T-helper 1 cell (primary cell): ENCODE data around the gene LRRFIP1.

Experiments used
- DNase-seq, 5 donors: peaks; one replicate each; pipeline ENCODE4 v3.0.0-alpha.2; 2012 to 2020

Gene LRRFIP1

DNA sequence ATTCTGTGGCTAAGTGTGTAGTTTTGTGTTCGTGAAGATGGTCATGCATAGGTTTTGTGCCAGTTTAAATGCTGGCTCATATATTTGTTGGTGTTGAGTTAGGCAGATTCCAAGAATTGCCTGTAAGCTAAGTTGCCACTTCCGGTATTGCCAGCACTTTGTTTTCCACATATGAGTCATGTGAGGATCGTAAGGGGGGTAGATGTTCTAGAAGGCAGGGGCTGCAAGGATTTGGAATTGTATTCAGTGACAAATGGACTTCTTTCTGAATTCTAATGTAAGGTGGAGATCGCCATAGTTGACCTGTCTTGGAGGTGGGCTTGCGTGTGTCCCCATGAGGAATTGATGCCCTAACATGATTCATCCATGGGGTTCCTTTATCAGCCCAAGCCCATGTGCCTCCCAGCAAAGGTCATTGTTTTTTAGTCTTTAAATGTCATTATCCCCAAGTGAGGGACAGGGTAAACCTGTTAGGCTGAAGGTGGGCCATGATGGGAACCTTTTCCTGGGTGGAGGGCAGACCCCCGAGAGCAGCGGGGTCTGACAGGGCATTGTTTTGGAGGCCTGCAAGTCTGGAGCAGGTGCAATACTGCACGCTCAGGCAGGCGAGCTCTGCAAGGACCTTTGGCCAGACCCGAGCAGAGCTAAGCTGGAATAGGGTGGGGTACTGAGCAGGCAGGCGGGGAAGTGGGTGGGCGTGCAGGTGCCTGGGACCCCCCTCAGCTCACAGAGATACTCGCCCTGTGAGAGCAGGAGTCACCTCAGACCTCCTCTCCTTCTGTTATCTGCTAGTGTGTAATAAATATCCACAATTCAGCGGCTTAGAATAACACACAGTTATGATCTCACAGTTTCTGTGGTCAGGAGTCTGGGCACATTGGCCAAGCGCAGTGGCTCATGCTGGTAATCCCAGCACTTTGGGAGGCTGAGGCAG is 77.4 kb downstream of the LRRFIP1 start:
- DNase-seq, result peak in 1 of 5 donors; percentile 73

DNA sequence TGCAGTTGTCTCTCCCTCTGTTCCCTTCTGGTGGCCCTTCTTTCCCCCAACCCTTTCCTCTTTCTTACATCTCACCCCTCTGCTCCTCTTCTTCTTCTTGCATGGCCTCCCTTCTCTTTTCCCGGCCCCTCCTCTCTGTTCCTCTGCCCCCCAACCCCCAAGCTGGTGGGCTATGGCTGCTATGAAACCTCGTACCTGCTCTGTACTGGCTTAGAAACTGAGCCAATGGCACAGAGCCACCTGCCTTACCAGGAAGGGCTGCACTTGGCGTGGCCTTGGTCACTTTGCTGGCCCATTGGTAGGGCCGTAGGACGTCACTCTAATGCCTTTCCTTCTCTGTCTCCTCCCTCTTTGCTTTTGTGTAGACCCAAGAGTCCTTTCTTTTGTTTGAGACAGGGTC is 78.9 kb downstream of the LRRFIP1 start:
- no peak for DNase-seq

DNA sequence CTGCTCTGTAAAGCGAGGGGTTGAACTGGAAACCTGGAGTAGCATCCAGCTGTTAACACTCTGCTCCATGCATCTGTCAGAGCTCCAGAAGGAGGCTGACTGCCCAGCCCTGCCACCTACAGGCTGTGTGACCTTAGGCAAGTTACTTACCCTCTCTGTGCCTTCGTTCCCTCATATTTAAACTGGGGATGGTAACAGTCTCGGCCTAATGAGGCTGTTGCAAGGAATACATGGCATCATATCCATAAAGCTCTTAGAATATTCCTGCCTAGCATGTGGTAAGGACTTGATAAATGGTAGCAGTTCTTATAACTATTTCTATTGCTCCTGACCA is 80.6 kb downstream of the LRRFIP1 start:
- DNase-seq, result no peak

DNA sequence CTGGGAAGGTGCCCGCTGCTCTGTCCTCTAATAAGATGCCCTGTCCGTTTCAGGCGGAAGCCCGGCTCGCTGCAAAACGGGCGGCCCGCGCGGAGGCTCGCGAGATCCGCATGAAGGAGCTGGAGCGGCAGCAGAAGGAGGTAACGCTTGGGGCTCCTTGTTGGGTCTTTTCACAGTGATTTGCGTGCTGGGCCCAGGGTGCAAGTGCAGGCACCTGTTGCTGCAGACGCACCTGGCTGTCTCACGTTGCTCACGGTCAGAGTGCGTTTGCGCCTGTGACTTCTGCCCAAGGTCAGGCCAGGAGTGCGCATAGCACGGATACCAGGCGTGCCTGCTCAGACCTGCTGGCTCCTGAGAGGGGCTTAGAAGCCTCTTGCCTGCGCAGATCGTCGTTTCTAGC is 81.1 kb downstream of the LRRFIP1 start:
- DNase-seq, result no peak

DNA sequence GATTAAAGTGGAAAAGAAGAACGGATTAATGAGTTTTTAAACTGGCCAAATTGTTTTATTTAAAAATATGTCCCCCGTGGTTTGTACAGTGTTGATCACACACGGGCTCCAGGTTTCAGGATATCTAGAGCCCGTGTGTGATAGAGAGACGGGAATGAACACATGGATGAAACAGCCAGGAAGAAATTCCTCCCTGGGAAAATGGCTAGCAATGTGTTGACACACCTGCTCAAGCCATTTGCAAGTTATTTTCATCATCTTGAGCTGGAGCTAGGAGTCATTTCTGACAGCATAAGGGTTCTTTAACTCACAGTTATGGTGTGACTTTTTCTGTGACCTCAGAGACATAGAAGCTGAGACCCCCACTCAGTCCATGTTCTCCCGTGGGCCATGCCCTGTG is 81.6 kb downstream of the LRRFIP1 start:
- DNase-seq, result no peak

DNA sequence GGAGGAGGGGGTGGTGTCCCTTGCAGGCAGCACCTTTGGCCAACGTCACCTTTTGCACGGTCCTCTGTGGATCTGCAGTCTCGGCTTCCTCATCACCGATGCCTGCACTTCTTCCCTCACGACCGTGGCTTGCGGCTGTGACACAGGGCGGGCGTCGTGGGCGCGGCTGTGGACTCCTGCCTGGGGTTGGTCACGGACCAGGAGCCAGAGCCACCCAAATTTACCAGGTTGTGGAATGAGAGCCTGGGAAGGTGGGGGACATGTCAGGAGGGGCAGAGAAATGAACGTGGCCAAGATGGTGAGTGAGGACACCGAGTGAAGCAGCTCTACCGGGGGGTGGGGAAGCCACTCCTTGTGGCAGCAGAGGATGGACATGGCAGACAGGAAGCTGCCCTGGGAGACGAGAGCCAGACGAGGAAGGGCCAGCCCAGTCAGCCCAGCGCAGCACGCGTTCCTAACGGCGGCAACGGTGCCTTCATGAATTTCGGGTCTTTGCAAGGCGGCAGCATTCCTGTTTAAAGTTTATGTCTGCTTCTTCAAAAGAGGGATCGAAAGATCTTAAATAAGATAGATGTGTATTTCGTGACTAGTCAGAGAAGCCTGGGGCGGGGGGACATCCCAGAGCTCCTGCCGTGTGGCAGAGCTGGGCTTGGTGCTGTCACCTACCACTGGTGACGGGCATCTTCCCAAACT is 84.2 kb downstream of the LRRFIP1 start:
- DNase-seq, result no peak

DNA sequence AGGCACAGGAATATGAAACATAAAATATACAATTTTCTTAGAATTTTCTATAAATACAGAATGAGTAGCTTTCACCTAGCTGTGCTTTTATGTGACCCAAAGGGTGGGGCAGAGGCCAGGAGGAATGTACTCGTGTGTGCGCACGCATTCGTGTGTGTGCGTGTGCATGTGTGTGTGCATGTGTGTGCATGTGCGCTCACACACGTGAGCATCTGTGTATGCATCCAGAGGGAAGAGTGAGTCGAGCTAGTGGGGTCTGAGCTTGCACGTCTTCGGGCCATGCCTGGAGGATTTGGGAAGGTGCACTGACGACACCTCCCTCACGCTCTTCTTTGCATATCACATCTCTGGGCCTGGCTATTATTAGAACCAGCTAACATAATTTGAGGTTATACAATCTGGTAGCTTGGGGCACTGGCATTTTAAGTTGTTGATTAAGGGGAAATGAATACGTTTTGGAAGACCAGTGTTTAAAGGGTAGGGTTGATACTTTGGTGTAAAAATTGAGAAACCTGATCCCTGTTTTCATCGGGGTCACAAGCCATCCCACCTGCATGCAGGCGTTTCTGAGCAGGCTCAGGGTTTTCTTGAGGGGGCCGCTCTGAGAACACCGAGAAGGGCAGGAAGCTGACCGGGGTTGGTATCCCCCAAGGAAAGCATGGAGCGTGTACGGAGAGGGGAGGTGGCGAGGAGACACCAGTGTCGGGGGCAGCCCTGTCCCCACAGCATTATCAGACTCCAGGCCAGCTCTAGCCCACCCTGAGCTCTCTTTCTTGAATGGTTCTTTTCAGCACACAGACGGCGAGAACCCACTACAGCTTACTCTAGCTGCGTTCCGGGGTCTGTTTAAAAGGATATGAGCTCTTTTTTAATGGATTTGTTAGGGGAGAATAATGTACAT is 85.3 kb downstream of the LRRFIP1 start:
- no peak for DNase-seq

DNA sequence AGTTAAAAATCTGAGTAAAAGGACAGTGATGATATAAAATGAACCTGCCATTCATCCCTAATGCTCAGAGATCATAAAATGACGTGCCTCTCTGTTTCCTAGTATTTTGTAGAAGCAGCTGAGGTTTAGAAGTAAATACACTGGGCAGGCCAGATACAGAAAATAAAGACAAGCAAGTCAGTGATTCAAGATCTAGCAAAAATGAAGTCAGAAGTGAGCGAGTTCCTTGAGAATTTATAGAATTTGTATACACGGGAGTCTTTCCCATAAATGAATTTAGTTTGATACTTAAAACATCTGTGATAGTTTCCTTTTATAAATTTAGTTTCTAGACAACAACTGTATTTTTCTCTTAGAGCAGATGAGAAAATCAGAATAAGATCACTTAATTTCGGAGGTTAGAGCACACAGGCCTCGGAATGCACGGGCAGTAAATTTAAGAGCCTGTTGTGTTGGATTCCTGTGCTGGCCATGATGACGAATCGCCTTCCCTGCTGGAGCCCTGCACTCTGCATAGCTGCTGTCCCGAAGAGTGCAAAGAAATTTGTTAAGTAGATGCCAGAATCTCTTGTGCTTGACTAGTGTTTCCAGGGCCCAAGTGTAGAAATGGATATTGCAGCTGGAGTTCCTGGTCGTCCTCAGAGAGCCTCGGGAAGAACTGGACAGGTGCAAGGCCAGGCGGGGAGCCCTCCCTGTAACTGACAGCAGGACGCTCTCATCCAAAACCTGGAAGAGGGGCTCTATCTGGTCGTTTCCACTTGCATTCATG is 87.5 kb downstream of the LRRFIP1 start:
- DNase-seq, result no peak

DNA sequence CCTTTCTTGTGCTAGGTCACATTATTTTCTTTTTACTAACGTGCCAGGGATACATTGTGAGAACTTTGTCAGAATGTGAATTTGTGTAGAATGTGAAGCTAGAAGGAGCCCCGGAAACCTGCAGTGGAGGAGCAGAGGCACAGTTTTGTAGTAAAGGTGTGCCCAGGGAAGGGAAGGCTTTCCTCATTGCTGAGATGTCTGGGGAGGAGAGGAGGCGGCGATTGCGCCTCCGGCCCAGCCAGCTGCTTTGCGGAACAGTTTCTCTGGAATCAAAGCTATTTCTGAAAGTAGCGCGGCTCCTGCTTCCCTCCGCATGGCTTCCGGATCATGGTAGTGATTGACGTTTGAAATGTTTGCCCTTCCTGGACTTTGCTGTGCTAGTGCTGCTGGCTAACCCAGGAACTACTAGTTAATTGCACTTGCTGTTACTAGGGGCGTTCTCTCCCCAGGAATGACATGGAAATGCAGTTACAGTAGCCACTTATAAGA is 88.1 kb downstream of the LRRFIP1 start:
- DNase-seq, result no peak

DNA sequence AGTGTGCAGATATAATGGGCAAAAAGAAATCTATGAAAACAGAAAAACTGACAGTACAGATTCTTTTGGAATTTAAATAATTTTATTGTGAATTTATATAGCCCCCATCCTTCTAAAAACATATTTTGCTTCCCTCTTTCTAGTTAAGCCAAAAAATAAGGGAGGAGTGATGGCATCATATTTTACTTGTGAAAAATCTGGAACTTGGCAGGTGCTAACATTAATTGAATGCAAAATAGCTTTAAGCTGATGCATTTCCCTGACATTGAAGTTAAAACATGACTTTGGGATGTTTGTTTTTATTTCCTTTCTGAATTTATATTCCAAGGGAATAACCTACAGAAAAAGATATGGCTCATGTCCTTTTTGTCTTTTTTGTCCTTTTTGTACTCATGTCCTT is 88.6 kb downstream of the LRRFIP1 start:
- no peak for DNase-seq

DNA sequence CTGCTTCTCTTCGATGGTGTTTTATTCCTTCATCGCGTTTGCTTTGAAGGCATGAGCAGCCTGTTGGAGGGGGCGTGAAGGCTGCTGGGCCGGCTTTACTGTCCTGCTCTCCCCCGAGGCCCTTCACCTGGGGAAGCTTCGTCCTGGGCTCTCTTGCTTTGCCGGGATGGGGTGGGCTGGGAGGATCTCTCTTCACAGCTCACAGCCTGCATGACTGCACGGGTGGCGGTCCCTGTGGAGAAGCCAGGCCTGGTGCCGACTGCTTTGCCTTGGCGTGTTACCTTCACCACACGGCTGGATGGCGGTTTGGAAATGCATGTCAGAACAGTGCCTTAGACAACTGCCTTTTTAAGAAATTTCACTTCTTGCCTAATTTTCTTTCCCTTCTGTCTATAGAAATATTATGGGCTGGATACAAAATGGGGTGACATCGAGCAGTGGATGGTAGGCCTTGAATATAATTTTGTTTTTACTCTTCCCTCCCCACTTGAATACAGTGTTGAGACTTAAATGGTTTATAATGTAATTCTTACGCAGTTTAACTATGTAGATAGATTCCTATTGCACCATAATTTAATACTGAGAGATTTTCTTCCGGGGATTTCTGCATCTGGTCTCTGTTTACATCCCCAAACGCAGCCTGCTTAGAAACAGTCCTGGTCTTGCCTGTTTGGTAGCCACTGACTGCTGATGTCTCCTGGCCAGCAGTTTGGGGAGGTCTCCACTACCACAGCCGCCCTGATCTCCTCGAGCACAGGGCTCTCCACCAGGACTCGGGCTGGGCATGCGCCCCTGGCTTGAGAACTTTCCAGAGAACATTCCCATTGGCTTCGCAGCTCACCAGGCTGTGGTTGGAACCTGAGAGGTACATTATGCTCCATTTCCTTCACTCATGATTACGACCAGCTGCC is 90.2 kb downstream of the LRRFIP1 start:
- DNase-seq, result no peak

DNA sequence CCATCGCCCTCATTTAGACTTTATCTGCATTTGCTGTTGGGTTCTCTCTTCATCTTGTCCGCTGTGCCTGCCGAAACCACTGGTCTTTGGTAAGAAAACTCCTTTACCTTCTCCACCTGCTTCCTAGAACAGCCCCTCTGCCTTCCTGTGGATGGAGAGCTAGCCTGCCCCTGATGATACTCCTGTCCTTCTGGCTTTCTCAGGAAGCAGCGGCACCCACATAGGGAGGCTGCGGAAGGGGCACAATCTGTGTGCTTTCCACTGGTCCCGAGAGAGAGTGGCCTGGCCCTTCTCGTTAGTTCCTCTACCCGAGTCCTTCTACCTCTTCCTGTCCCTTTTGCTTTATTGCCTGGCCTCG is 90.9 kb downstream of the LRRFIP1 start:
- DNase-seq, result no peak

DNA sequence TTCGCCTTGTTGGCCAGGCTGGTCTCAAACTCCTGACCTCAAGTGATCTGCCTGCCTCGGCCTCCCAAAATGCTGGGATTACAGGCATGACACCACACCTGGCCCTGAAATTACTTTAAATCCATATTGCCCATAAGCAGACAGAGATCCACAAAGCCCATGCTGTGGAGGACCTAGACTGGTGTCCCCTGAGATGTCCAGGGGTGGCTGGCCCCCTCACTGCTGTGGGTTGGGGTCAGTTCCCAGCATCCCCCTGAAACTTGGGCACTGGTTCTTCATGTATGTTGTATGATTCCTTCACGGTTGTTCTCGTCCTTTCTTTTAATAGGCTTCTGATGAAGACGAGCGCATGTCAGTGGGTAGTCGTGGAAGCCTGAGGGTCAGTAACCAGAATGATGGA is 93.1 kb downstream of the LRRFIP1 start:
- DNase-seq, result no peak

DNA sequence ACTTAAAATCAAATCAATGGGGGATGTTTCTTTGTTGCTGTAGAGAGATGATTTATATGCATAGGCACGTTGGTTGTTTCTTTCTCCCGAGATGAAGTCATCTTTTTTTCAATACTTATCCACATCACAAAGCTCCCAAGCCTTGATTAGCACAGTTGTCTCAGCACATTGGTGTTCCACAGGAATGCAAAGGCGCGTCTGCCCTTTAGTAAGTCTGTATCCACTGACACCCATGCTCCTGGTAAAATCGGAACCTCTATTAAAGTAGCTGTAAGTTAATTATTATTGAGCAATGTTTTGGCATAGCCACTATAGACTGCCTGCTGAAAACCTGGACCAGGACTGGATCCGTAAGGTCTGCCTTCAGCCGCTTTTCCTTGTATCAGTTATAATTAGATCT is 93.6 kb downstream of the LRRFIP1 start:
- DNase-seq, result no peak

DNA sequence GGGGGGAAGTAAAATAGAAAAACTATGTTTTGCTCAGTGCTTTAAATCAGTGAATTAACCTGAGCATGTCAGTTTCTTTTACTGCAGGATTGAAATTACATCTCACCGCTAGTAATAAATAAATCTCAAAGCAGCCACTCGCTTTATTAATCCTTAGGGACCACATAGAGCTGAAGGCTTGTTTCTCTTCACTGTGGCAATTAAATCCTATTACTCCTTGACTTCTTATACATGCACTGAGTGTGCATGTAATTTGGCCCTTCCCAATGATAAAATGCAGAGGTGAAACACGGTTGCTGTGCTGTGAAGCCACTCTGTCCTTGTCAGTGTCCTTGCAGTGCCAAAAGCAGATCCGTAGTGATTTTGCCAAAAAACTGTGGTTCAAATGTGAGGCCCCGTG is 94.1 kb downstream of the LRRFIP1 start:
- DNase-seq, result no peak

DNA sequence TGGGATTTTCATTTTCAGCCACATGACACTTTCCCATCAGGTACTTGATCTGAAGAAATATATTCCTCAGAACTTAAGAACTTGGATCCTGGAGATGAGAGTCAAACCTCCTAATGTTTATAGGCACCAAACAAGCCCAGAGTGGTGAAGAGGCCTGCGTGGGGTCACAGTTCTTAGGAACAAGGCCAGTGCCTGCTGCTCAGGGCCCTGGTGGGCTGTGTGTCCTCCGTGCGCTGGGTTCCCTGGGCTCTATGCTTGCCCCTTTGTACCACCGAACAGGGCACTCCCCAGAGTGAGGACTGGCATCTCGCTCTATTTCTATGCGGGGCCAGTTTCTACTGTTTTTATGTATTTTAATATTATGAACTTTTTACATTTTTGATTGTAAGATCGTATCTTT is 95.2 kb downstream of the LRRFIP1 start:
- no peak for DNase-seq

DNA sequence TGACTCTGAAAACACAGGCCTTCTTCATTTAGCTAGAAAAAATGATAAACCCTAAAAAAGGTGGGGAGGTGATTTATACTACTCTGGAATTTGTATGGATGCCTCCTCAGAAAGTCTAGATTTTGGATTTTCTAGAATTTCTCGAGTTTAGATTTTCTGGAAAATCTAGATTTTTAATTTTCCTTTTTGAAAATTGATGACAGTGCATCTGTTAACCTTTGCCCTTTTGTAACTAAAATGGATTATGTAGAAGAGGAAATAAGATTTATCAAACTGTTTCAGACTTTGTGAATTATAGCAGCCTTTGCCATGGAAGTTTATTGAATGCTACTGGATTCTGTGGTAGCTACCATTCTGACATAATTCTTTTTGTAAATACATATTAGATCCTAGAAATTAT is 95.6 kb downstream of the LRRFIP1 start:
- no peak for DNase-seq

DNA sequence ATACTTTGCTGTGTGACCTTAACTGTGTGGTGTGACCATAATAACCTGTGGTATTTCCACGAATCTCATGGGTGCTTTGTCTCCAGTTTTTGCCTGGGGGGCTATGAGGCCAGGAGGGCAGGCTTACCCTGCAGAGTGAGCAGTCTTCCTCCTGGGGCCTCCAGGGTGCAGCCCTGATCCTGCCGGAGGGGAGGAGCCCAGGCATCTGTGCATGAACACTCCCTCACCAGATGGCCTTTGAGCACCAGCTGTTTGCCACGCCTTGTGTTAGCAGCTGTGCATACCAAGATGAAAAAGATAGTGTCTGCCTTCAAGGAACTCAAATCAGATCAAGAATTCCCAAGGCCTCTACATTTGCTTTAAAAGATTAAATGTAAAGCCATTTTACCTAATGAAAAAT is 96.2 kb downstream of the LRRFIP1 start:
- DNase-seq, result no peak

DNA sequence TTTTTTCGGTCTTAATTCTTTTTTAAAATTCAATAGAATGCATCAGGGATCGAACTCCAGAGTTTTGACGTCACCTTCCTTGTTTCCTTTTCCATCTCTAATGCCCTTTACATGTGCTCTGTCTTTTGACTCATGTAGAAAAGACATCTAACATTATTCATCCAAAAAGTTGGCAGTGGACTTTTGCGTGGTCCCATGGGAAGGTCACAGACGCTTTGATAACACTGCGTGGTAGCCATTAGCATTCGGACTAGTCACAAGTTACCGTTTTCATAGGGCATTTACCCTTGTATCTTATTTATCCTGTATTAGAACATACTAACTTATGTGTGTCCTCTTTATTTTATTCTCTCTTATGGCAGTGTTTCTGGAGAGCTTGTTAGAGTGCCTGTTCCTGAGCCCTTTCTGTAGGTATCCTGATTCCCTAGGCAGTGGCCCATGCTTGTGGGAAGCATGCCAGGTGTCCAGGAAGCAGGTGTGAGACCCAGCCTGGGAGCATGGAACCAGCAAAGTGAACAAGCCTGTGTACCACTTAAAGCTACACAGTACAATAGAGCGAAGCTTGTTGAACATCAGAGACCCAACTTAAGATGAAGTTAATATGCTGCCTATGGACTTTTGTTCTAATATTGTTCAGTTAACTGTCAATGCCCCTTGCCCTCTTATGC is 97.6 kb downstream of the LRRFIP1 start:
- DNase-seq, result no peak

DNA sequence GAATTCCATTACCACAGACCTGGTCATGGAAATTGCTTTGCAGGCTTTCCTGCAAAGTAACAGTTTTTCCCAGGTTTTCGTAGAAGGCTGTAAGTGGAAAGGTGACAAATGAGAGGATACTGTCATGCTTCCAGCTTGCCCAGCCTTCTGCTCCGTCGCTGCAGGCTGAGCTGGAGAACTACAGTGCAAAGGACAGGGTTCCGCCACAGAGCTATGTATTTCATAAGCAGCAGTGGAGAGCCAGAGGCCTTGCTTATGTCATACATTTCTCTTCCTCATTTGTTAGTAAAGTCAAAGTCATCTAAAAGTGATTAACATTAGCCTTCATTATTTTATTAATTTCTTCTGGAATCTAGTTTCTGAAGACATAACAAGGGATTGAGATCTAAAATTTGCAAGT is 98.3 kb downstream of the LRRFIP1 start:
- DNase-seq, result no peak

DNA sequence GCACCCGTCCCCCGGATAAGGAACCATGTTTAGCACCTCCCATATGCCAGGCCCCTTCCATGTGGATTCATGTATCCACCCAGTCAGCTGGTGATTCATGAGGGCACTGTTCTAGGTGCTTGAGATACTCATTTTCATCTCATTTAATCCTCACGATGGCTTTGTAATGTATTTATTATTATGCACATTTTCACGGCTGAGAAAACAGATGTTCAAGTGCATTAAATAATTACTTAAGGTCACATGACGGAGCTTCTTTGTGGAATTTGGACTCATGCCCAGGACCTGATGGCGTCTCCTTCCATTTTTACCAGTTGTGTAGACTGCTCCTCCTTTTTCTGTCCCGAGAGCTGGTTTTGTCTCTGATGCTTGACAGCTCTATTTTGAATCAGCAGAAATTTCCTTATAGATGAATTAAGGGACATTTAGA is 99.0 kb downstream of the LRRFIP1 start:
- DNase-seq, result no peak
